GM12874 (cell line): ENCODE results near the gene NEU4.

ENCODE experiments used
- TF ChIP-seq, protein P1 (sequence below): IDR thresholded peaks from 2 replicates; pipeline ENCODE4 v1.5.1; 2011; ENCODE audit warnings: low read depth, mild to moderate bottlenecking, control low read depth, low read length, moderate library complexity; ENCODE audit not compliant: insufficient read depth

The NEU4 gene

DNA sequence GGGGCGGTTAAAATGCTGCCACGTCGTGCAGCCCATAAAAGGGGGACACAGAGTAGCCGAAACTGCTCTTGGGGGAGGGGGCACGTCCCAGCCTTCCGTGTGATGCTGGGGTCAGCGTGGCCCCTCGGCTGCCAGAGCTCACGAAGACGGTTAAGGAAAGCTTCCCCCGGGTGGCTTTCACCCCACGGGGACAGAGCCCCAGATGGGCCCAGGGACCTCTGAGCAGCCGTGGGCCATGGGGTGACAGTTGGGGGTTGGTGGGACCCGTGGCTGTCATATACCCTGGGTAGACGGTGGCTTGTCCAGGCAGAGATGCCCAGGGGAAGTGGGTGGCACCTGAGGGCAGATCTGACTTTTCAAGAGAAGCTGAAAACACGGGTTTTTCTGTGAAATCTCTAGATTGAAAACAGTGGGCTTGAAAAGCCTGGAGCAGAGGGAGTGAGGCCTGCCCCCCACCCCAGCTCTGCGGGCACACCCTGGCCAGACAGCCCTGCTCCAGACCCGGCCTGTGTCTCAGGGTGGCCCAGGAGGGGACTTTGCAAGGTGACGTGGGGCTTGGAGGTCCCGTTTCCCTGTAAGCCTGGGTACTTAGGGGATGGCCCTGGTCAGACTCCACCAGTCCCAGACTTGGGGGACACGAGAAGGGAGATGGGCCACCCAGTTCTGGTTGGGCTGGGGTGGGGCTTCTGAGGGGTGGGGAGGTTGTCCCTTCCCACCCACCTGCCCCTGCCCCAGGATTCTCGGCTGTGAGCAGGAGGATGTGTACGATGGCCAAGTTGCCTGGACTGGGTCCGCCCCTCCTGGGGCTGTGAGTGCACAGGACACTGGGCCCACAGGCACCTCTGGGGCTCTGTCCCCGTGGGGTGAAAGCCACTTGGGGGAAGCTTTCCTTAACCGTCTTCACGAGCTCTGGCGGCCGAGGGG is 652 bp downstream of the NEU4 start:
- TF ChIP-seq, protein P1, sequence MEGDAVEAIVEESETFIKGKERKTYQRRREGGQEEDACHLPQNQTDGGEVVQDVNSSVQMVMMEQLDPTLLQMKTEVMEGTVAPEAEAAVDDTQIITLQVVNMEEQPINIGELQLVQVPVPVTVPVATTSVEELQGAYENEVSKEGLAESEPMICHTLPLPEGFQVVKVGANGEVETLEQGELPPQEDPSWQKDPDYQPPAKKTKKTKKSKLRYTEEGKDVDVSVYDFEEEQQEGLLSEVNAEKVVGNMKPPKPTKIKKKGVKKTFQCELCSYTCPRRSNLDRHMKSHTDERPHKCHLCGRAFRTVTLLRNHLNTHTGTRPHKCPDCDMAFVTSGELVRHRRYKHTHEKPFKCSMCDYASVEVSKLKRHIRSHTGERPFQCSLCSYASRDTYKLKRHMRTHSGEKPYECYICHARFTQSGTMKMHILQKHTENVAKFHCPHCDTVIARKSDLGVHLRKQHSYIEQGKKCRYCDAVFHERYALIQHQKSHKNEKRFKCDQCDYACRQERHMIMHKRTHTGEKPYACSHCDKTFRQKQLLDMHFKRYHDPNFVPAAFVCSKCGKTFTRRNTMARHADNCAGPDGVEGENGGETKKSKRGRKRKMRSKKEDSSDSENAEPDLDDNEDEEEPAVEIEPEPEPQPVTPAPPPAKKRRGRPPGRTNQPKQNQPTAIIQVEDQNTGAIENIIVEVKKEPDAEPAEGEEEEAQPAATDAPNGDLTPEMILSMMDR: no peak

DNA sequence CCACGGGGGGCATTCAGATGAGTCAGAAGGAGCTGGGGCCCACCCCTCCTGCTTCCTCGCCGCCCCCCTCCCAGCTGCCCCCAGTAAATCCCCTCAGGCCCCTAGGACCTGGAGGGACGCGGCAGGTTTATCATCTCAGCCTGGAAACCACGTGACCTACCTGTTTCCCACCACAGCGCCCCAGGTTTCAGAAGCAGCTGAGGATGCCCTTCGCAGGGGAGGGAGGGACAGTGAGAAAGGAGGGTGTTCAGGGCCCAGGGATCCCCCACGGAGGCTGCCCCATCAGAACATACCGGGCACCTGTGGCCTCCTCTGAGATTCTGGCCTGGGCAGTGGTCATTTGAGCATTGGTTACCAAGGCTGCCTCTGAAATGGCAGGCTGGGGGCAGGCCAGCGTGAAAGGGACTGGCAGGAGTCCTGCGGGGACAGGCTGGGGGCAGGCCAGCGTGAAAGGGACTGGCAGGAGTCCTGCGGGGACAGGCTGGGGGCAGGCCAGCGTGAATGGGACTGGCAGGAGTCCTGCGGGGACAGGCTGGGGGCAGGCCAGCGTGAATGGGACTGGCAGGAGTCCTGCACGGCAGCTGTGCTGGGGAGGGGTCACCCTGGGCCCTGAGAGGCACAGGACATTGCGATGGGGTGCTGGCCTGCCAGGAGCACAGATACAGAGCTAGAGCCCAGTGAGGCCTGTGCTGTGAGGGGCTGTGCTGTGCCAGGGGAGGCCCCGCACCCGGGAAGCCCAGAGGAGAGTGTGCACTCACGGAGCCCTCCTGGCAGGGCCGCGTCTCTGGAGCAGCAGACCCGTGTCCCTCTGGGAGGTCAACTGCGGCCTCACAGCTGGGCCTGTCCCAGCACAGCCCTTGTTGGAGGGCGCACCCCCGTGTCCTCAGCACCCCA is 1.6 kb downstream of the NEU4 start:
- TF ChIP-seq, protein P1: no peak

DNA sequence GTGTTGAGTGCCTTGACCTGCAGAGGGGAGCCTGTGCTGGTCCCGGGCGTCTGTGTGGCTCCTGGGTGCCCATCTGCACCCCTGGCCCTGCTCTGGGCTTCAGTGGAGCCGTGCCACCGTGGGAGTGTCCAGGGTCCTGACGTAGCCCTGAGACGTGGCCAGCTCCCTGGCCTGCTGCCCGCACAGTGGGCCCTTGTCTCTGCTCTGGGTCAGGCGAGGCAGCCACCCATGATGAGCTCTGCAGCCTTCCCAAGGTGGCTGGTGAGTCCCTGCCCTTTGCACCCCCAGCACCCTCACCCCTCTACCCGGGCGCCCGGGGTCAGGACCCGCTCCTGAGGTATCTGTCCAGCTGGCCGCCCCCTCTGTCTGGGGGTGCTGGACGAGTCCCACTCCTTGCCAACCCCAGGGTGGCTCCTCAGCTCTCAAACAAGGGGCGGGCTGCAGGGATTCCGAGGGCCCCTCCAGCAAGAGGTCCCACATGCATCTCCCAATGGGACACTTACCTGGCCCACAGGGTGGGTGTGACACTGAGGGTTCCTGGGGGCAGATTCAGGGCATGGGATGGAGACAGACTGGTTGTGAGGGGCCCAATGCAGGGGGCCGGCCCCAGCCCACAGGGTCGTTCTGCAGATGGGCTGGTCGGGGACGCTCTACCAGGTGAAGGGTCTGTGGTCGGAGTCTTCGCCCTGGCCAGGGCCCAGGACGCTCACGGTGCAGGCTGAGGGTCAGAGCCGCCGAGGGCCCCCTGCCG is 2.4 kb downstream of the NEU4 start:
- TF ChIP-seq, protein P1: no peak

DNA sequence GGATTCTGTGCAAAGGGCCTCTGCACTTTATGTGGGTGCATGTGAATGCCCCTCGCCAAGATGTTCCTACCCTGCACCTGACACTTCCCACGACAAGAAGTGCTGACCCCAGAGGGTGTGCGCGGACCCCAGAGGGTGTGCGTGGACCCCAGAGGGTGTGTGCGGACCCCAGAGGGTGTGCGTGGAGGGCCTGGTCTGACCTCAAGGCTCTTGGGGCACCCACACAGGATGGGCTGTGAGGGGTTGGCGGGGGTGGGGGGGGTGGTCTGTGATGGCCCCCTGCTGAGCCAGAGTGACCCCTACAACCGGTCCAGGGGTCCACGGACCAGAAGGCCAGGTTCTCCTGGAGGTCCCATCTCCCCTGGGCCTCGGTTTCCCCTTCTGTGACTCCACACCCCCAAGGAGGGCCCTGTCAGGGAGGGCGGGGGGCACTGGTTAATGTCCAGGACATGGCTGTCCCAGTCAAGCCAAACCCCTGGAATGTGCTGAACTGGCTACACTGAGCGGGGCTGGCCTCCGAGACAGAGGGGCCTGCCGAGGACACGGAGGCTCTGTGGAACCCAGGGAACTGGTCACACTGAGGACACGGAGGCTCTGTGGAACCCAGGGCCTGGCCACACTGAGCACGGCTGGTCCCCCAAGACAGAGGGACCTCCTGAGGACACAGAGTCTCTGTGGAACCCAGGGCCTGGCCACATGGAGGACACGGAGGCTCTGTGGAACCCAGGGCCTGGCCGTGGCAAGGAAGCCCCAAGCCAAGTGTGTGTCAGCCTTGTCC is 3.1 kb downstream of the NEU4 start:
- TF ChIP-seq, protein P1: no peak

DNA sequence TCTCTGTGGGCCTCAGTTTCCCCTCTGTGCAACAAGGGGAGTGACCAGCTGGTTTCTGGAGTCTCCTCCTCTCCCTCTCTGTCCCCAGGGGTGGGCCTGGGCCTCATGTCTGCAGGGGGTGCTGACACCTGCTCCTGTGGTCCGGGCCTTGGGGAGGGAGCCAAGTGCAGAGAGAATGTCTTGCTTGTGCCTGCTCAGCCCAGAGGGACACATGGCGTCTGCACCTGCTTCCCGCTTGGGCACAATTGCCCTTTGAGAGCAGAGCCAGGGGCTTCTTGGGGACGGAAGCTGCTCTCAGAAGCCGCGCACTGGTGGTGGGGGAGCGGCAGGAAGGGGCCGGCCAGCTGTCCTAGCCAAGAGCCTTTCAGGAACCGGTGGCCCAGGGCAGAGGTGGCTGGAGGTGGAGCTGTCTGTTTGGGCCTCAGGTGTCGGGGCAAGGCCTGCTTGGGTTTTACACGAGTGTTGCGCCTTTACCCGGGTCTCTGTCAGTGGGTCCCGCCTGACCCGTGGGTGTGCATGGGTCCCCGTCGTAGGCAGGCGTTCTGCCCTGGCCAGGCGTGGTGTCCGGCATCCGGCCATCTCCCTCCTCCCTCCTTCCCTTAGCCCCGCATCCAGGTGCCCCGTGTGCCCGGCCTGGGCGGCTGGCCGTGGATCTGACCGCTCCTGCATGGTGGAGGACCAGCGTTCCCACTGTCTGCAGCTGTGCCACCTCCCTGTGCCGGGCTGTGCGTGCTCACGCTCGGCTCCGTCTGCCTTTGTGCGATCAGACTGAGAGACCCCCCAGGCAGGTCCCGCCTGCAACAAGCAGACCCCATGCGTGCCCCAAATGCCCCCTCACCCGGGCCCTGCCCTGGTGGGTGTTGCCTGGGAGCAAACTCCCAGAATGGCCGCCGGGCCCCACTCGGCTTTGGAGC is 4.0 kb downstream of the NEU4 start:
- TF ChIP-seq, protein P1: no peak

DNA sequence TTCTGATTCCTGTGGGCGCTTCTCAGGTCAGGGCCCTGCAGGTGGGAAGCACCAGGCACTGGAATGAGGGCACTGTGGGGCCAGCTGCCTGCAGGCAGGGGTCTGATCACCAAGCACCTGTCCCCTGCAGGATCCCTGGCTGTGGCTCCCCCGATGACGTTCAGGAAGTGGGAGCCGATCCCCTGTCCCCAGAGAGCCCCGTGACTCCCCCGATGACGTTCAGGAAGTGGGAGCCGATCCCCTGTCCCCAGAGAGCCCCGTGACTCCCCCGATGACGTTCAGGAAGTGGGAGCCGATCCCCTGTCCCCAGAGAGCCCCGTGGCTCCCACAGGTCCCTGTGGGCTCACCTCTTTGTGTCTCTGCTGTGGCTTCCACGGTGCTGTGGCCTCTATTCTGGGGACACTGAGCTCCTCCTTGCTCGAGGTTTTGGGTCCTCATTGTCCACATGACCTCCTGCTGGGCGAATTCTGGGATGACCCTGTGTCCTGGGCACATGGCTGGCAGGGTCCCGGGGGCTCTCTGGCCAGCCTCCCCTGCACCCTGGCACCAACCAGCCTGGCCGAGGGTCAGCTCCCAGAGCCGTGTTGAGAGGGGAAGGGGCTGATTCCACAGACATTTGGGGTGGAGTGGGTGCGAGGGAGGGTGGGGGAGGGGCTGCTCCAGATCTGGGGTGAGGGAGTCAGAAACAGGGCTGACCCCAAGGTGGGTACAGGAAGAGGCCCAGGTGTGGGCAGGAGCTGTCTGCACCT is 4.8 kb downstream of the NEU4 start:
- TF ChIP-seq, protein P1: no peak
